Hypothalamus (tissue), 51 donors: ENCODE results near the gene CST3.
"Not testable (repeated sequence)": the region's sequence is repeated elsewhere in the genome, so short reads cannot be mapped to it uniquely, and the experiment has no call there.

Experiments used
- DNase-seq, 51 donors: peaks; one replicate each; lab custom pipeline; 2025; lab: John Stamatoyannopoulos, UW

The CST3 gene

GRCh38 chr20:23629542-23630391 lies 8.0 kb downstream of the CST3 start:
- no peak for DNase-seq

GRCh38 chr20:23629017-23629541 lies 8.7 kb downstream of the CST3 start:
- no peak for DNase-seq

- DNase-seq: no peak
Measured at GRCh38 chr20:23628402-23629016, 9.2 kb downstream of the CST3 start.

- no peak for DNase-seq
Measured at GRCh38 chr20:23627501-23627900, 10.3 kb downstream of the CST3 start.

DNA sequence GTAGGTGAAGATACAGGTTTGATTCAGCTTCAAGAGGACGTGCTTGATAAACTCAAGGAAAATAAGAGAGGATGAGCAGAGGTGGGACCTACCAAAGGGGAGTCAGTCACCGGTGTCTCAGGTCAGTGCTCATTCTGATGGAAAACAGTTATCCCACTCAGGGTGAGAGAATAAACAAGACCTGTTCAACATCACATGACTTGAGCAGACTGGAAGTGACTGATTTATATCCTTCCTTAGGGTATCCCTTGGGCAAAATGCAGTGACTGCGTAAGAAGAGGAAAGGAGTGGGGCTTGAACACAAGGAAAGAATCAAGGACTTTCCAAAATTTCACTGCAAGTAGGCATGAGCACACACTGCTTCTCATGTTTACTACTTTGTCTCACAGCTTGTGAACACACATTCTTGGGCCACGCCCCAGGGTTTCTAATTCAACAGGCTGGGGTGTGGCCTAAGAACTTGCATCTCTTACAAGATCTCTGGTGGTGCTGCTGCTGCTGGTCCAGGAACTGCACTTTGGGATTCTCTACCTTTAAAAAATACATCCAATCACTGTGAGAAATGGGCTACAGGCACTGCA lies 11.6 kb downstream of the CST3 start:
- DNase-seq: no peak

DNA sequence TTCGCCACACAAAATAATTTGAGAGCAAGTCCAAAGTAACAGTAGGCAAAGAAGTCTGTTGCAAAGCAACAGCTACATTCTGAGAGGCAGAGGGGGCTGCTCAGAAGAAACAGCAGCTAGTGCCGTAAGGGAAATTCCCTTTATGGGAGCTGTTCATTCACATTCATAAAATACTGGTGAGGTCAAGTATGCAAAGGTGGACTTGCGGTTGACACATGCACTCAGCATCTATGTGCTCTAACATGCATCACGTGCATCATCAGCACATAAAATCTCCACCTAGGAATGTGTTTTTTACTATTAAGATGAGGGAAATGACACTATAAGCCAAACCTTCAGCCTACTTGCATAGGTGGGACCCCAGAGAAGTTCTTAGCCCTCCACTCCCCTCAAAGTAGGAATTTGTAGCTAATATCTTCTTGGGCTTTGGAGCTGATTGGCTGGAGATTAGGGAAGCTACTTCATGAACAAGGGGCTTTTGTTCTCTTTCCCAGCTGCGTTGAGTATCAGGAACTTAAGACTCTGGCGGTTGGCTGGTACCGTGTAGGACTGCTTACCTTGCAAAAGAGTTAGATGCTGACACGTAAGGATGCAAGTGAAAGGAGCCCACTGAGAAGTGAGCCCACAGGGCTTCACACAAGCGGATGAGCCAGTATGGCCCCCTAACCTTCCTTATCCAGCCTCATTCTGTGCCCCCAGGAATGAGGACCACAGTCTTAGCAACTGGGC lies 12.4 kb downstream of the CST3 start:
- no peak for DNase-seq

DNA sequence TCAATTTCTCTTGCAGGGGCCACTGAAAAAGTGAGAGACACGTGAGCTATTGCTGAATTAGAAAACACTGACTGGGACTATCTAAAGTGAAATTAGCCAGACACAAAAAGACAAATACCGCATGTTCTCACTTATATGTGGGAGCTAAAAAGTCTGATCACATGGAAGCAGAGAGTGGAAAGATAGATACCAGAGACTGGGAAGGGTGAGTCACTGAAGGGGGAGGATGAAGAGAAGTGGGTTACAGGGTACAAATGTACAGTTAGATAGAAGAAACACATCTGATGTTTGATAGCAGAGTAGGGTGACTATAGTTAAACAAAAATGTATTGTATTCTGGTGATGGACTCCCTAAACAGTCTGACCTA lies 13.4 kb downstream of the CST3 start:
- DNase-seq: no peak

DNA sequence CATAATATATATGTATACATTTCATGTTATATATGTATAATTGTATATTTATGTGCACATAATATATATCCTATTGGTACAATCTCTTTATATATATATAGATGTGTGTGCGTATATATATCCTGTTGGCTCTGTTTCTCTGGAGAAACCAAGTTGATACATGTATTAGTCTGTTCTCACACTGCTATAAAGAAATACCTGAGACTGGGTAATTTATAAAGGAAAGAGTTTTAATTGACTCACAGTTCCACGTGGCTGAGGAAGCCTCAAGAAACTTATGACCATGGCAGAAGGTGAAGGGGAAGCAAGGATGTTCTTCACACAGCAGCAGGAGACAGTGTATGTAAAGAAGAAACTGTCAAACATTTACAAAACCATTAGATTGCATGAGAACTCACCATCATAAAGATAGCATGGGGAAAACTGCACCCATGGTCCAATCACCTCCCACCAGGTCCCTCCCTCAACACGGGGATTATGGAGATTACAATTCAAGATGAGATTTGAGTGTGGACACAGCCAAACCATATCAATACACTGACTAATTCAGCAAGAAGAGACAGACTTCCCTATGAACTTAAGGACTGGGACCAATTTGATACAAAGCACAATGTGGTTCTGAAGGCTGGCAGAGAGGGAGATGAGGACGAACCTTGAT lies 14.0 kb downstream of the CST3 start:
- DNase-seq: no peak

DNA sequence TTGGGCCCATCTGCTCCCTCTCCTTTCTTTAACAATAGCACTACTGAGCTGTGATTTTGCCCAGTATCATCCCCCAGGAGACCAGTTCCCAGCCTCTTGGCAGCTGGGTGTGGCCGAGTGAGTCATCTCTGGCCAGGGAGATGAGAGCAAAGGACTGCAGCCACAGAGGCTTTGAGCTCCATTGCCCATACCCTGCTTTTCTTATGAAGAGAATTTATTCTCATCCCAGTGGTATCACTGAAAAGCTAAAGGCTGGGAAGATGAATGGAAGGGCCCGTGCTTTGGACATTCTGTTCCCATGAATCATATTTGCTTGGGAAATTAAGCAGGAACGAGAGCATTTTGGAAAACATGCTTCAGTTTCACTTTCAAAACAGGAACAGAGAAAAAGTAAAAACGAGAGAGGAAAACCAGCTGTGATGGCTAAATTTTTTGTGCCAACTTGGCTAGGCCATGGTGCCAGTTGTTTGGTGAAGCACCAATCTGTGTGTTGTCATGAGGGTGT lies 14.9 kb downstream of the CST3 start:
- DNase-seq: peak in 14 of 51 donors; percentile 19 to 78 (median 36)

GRCh38 chr20:23622401-23622800 lies 15.4 kb downstream of the CST3 start:
- not testable (repeated sequence) for DNase-seq

DNA sequence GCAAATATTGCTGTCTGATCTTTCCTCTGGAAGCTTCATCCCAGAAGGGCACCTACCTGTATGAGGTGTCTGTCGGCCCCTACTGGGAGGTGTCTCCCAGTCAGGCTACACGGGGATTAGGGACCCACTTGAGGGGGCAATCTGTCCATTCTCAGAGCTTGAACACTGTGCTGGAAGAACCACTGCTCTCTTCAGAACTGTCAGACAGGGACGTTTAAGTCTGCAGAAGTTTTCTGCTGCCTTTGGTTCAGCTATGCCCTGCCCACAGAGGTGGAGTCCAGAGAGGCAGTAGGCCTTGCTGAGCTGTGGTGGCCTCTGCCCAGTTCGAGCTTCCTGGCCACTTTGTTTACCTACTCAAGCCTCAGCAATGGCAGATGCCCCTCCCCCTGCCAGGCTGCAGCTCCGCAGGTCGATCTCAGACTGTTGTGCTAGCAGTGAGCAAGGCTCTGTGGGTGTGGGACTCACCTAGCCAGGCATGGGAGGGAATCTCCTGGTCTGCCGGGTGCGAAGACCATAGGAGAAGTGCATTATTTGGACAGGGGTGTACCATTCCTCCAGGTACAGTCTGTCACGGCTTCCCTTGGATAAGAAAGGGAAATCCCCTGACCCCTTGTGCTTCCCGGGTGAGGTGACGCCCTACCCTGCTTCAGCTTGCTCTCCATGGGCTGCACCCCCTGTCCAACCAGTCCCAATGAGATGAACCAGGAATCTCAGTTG lies 16.9 kb downstream of the CST3 start:
- DNase-seq: not testable (repeated sequence)

- DNase-seq: no peak
Measured at GRCh38 chr20:23614163-23614562, 23.6 kb downstream of the CST3 start.

- DNase-seq: peak in 8 of 51 donors; percentile 20 to 49 (median 29)
Measured at GRCh38 chr20:23613676-23614075, 24.1 kb downstream of the CST3 start.

GRCh38 chr20:23612396-23612795 lies 25.4 kb downstream of the CST3 start:
- DNase-seq: peak in 5 of 51 donors; percentile 23 to 55 (median 32)

- DNase-seq: no peak
Measured at GRCh38 chr20:23609486-23610109, 28.2 kb downstream of the CST3 start.

DNA sequence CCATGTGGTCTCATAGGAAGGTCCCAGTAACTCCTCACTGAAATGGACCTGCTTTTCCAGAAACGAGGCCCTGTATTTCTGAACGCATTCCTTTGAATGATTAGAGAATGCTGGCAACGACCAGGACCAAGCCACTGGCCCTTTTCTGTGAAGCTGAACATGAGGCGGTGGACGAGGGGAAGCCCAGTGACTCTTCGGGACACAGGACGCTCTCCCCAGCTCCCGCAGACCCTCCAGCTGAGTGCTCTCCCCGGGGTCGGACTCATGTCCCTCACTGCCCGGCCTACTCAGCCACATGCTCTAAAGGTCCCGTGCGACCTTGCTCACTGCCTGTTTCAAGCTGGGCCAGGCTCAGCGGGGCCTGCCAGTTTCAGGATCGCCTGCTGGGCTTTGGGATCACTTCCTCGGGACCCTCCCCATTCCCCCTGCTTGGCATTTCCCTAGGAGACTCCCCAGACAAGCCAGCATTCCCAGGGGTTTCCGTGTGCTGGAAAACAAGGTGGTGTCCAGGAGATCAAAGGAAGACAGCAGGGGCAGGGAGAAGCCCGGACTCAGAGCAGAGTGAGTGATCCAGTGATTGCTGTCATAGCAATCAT lies 29.4 kb downstream of the CST3 start:
- no peak for DNase-seq

DNA sequence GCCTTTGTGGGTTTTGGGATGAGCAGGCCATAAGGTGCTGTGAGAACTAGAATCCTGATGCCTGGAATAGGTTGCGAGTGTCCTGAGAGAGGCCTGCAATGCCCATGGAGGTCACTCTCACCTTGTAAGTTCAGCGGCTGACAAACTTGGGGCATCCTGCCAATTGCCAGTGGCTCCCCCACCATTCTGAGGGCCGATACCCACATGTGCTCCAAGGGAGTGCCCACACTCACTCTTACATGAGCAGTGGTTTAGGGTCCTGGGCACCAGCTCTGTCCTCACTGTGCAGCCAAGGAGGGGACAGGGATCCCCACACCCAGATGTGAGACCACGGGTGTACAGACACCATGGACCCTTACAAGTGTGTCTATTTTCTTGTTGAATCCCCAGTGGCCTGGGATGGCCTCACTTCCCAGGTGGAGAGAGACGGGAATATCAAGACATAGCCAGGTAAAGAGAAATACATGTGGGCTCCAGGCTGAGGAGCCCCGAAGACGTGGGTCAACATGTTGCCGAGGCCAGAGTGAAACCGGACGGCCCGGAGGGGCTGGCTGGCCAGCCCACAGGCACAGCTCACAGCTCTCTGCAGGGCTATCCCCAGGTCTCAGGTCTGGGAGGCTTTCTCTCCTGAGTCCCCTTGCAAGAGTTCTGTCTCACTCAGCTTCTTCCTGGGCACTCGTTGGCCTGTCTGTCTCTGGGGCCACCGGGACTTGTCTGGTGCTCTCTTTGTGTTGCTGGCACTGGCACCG lies 30.1 kb downstream of the CST3 start:
- DNase-seq: no peak

GRCh38 chr20:23606652-23607049 lies 31.1 kb downstream of the CST3 start:
- DNase-seq: peak in 44 of 51 donors; percentile 8 to 74 (median 52)
